ENCODE results near the gene KLHDC4. TPM values are rescaled to one million over a fixed set of nuclear protein-coding genes. Genes with fewer than 3 reads are reported as not detected.

Gene KLHDC4
- total RNA-seq, 1 experiment from 2014 or later, result 117 TPM

DNA sequence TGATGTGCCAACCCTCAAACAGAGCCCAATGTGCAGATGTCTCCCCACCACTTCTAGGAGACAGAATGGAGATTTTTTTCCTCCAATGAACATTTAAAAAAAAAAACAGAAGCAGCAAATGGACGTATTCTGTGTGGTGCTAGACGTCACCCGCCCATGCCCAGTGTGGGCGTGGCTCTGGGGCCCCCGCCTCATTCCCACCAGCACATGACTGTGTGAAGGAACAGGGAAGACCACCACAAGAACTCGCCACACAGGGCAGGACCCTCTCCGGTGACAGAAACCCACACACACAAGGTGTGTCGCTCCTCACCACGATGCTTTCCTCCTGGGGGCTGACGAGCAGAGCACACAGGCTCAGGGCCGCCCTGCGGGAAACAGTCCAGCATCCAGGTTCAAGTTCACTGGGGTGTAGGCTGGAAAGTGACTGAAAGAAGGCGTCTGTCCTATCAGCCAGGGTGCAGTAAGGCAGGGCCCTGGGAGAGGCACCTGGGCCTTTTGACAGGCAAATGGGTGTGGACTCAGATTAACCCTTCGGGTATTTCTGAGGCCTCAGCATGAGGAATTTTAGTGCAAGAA lies 53.5 kb downstream of the KLHDC4 start:
- TF ChIP-seq, protein P1, sequence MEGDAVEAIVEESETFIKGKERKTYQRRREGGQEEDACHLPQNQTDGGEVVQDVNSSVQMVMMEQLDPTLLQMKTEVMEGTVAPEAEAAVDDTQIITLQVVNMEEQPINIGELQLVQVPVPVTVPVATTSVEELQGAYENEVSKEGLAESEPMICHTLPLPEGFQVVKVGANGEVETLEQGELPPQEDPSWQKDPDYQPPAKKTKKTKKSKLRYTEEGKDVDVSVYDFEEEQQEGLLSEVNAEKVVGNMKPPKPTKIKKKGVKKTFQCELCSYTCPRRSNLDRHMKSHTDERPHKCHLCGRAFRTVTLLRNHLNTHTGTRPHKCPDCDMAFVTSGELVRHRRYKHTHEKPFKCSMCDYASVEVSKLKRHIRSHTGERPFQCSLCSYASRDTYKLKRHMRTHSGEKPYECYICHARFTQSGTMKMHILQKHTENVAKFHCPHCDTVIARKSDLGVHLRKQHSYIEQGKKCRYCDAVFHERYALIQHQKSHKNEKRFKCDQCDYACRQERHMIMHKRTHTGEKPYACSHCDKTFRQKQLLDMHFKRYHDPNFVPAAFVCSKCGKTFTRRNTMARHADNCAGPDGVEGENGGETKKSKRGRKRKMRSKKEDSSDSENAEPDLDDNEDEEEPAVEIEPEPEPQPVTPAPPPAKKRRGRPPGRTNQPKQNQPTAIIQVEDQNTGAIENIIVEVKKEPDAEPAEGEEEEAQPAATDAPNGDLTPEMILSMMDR (IDR thresholded peaks at IDR 0.05; ENCODE audit: insufficient read depth in 1 of 2, low read depth in 1 of 2, low read length in 1 of 2, severe bottlenecking in 1 of 2, unreplicated experiment in 1 of 2), result no peak
- H3K9me3 Mint-ChIP-seq (ENCODE audit: unreplicated experiment), result no peaks in the 10 kb centered on the region
- intact Hi-C loops (cut with micrococcal nuclease; ENCODE audit: unreplicated experiment), result no loop called here
- ChIA-PET POLR2A (no interaction called here), CTCF (interaction anchor here (1.6 kb wide), 1 partner anchor 76 kb away, joined by 4 read pairs; no protein-coding TSS in a partner anchor)
- H3K4me3 Mint-ChIP-seq (ENCODE audit: unreplicated experiment), result no peak overlapping the region
- H3K4me1 Mint-ChIP-seq (ENCODE audit: low read depth, unreplicated experiment), result no peaks in the 10 kb centered on the region
- Histone ChIP-seq H3K9me3 (no peaks in the 10 kb centered on the region), H3K4me3 (ENCODE audit: low read depth, low read length) (no peak overlapping the region), H3K27me3 (replicated peaks; ENCODE audit: control insufficient read depth, insufficient read depth, low read length) (no peaks in the 10 kb centered on the region), H3K36me3 (ENCODE audit: control insufficient read depth, insufficient read depth, low read length) (no peaks in the 10 kb centered on the region; the same call in 1 of the 2 replicates), H3K4me1 (no peaks in the 10 kb centered on the region)
- H3K36me3 Mint-ChIP-seq (ENCODE audit: insufficient read depth, unreplicated experiment), result peaks cover 69% of the 10 kb centered on the region
- no peaks in the 10 kb centered on the region for H3K27me3 Mint-ChIP-seq (ENCODE audit: insufficient read depth, unreplicated experiment)
- no TSS peak for BruUV-seq (replicated peaks)
- H3K27ac Mint-ChIP-seq (ENCODE audit: unreplicated experiment), result no peak overlapping the region
- no peak for DNase-seq

DNA sequence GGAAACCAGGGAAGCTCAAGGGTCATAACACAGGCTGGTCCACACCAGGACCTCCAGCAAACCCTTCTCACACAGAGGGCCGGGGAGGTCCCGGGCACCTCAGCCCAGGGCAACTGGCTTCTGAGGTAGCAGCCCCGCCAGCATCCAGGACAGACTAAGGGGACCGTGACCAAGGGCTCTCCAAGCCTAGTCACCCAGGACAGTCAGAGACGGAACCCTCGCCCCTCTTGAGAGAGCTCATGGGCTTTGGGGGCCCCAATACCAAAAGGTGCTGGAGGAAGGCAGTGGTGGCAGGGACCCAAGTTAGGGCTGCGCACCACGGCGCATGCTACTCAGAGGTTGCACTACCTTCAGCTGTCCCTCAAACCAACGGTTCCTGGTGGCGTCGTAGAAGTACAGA lies 54.9 kb downstream of the KLHDC4 start:
- DNase-seq, result no peak
- H3K27me3 Mint-ChIP-seq (ENCODE audit: insufficient read depth, unreplicated experiment), result no peaks in the 10 kb centered on the region
- intact Hi-C loops (cut with micrococcal nuclease; ENCODE audit: unreplicated experiment), result no loop called here
- H3K4me3 ChIP-seq (ENCODE audit: low read depth, low read length), result no peak overlapping the region
- no peaks in the 10 kb centered on the region for H3K27me3 ChIP-seq (replicated peaks; ENCODE audit: control insufficient read depth, insufficient read depth, low read length)
- POLR2A ChIA-PET, result no interaction called here
- no peaks in the 10 kb centered on the region for H3K4me1 ChIP-seq
- no peak overlapping the region for H3K27ac Mint-ChIP-seq (ENCODE audit: unreplicated experiment)
- CTCF ChIA-PET, result interaction anchor here (0.6 kb wide), 2 partner anchors 123 to 345 kb away, joined by 3 read pairs; no protein-coding TSS in a partner anchor
- no TSS peak for BruUV-seq (replicated peaks)
- TF ChIP-seq, protein P1 (IDR thresholded peaks at IDR 0.05; ENCODE audit: insufficient read depth in 1 of 2, low read depth in 1 of 2, low read length in 1 of 2, severe bottlenecking in 1 of 2, unreplicated experiment in 1 of 2), result no peak
- H3K9me3 ChIP-seq, result no peaks in the 10 kb centered on the region
- peaks cover 66% of the 10 kb centered on the region for H3K36me3 Mint-ChIP-seq (ENCODE audit: insufficient read depth, unreplicated experiment)
- no peaks in the 10 kb centered on the region for H3K9me3 Mint-ChIP-seq (ENCODE audit: unreplicated experiment)
- no peaks in the 10 kb centered on the region; the same call in 1 of the 2 replicates for H3K36me3 ChIP-seq (ENCODE audit: control insufficient read depth, insufficient read depth, low read length)
- no peaks in the 10 kb centered on the region for H3K4me1 Mint-ChIP-seq (ENCODE audit: low read depth, unreplicated experiment)
- no peak overlapping the region for H3K4me3 Mint-ChIP-seq (ENCODE audit: unreplicated experiment)

DNA sequence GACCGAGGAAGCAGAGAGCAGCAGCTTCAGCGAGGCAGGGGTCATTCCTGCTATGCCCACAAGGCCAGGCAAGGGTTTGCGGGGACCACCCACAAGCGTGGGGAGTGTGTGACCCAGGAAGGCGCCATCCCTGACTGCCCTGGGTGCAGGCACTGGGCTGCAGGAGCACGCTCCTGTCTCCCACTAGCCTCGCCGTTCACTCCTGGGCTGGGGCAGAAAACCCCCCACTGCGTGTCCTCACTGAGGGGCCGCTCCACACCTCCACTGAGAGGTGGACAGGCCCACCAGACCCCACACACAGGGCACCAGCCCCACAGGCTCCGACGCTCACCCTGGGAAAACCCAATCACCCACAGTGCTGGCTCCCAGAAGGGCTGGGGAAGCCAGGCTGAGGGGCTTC lies 56.1 kb downstream of the KLHDC4 start:
- Histone ChIP-seq H3K9me3 (no peaks in the 10 kb centered on the region), H3K36me3 (ENCODE audit: control insufficient read depth, insufficient read depth, low read length) (no peaks in the 10 kb centered on the region; the same call in 1 of the 2 replicates), H3K27me3 (replicated peaks; ENCODE audit: control insufficient read depth, insufficient read depth, low read length) (no peaks in the 10 kb centered on the region), H3K4me3 (ENCODE audit: low read depth, low read length) (no peak overlapping the region), H3K4me1 (no peaks in the 10 kb centered on the region)
- no TSS peak for BruUV-seq (replicated peaks)
- TF ChIP-seq, protein P1 (IDR thresholded peaks at IDR 0.05; ENCODE audit: insufficient read depth in 1 of 2, low read depth in 1 of 2, low read length in 1 of 2, severe bottlenecking in 1 of 2, unreplicated experiment in 1 of 2), result no peak
- DNase-seq, result no peak
- no peak overlapping the region for H3K4me3 Mint-ChIP-seq (ENCODE audit: unreplicated experiment)
- no peaks in the 10 kb centered on the region for H3K9me3 Mint-ChIP-seq (ENCODE audit: unreplicated experiment)
- intact Hi-C loops (cut with micrococcal nuclease; ENCODE audit: unreplicated experiment), result no loop called here
- H3K4me1 Mint-ChIP-seq (ENCODE audit: low read depth, unreplicated experiment), result no peaks in the 10 kb centered on the region
- H3K27me3 Mint-ChIP-seq (ENCODE audit: insufficient read depth, unreplicated experiment), result no peaks in the 10 kb centered on the region
- no peak overlapping the region for H3K27ac Mint-ChIP-seq (ENCODE audit: unreplicated experiment)
- ChIA-PET CTCF (interaction anchor here (0.6 kb wide), 1 partner anchor 22 kb away, joined by 4 read pairs; no protein-coding TSS in a partner anchor), POLR2A (no interaction called here)
- H3K36me3 Mint-ChIP-seq (ENCODE audit: insufficient read depth, unreplicated experiment), result peaks cover 55% of the 10 kb centered on the region

Data from Caco-2 (cell line).